ENCODE data around the gene COL24A1.

DNA sequence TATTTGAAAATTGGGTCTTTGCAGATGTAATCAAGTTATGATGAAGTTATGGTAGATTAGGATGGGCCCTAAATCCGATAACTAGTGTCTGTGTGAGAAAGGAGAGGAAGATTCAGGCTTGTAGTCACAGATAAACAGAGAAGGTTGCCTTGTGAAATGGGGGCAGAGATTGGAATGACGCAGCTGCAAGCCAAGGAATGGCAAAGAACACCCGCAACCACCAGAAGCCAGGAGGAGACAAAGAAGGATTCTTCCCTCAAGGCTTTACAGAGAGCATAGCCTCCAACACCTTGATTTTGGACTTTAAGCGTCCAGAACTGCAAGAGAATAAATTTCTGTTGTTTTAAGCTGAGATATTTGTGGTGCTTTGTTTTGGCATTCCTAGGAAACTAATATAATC, 35.4 kb upstream of the COL24A1 start:
- TF ChIP-seq, protein P1, sequence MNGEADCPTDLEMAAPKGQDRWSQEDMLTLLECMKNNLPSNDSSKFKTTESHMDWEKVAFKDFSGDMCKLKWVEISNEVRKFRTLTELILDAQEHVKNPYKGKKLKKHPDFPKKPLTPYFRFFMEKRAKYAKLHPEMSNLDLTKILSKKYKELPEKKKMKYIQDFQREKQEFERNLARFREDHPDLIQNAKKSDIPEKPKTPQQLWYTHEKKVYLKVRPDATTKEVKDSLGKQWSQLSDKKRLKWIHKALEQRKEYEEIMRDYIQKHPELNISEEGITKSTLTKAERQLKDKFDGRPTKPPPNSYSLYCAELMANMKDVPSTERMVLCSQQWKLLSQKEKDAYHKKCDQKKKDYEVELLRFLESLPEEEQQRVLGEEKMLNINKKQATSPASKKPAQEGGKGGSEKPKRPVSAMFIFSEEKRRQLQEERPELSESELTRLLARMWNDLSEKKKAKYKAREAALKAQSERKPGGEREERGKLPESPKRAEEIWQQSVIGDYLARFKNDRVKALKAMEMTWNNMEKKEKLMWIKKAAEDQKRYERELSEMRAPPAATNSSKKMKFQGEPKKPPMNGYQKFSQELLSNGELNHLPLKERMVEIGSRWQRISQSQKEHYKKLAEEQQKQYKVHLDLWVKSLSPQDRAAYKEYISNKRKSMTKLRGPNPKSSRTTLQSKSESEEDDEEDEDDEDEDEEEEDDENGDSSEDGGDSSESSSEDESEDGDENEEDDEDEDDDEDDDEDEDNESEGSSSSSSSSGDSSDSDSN (CRISPR knock-in tag; IDR thresholded peaks at IDR 0.05): no peak
- TF ChIP-seq TCF12 (IDR thresholded peaks at IDR 0.05) (no peak), TCF12 (CRISPR knock-in tag; IDR thresholded peaks at IDR 0.05) (no peak), ZSCAN29 (CRISPR knock-in tag; conservative IDR thresholded peaks at IDR 0.05) (no peak), ELF4 (CRISPR knock-in tag; IDR thresholded peaks at IDR 0.05; ENCODE audit: borderline replicate concordance) (no peak), NR2F6 (IDR thresholded peaks at IDR 0.05) (no peak), NR2F6 (CRISPR knock-in tag; IDR thresholded peaks at IDR 0.05) (no peak), SNAPC5 (CRISPR knock-in tag; IDR thresholded peaks at IDR 0.05; ENCODE audit: borderline replicate concordance) (no peak), GABPB1 (CRISPR knock-in tag; IDR thresholded peaks at IDR 0.05) (no peak), CTCF (CRISPR knock-in tag; IDR thresholded peaks at IDR 0.05) (no peak), ZNF383 (CRISPR knock-in tag; IDR thresholded peaks at IDR 0.05; ENCODE audit: borderline replicate concordance) (no peak), KLF9 (CRISPR knock-in tag; IDR thresholded peaks at IDR 0.05; ENCODE audit: low read depth) (no peak), DNMT1 (CRISPR knock-in tag; IDR thresholded peaks at IDR 0.05) (no peak), ZNF788 (CRISPR knock-in tag; IDR thresholded peaks at IDR 0.05; ENCODE audit: borderline replicate concordance) (no peak), NR1H2 (CRISPR knock-in tag; IDR thresholded peaks at IDR 0.05; ENCODE audit: borderline replicate concordance, low read depth) (no peak)
